Loucy (cell line): ENCODE measurements around the gene MSL1.

Experiments used
- CTCF ChIP-seq: fragments of 200-600 bp; sonication (generic); conservative IDR thresholded peaks from 2 replicates; pipeline ENCODE4 v1.5.1; 2014; ENCODE audit warnings: mild to moderate bottlenecking, antibody characterized with exemption, low read length
- EZH2phosphoT487 ChIP-seq: fragments of 200-600 bp; IDR thresholded peaks from 2 replicates; pipeline ENCODE4 v1.6.1; 2018; ENCODE audit warnings: antibody characterized with exemption, mild to moderate bottlenecking, moderate library complexity, borderline replicate concordance

GRCh38 chr17:40122999-40123810, 1.4 kb downstream of the MSL1 start:
- no peak for TF ChIP-seq CTCF
- no peak for TF ChIP-seq EZH2phosphoT487
